Measurements from ENCODE around the gene ZNF391.

DNA sequence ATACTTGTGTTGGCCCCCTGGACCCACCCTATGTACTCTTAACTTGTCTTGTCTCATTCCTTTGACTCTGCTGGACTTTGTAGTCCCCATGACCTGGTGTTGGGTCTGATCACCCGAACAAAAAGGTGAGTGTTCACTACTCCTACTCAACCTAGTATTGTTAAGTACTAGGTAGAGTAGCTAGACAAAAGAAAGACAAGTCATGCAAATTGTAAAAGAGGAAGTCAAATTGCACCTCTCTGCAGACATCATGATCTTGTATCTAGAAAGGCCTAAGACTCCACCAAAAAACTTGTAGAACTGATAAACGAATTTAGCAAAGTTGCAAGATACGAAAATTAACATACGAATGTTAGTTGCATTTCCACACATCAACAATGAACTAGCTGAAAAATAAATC is 35.7 kb upstream of the ZNF391 start:
- TF ChIP-seq CTCF (conservative IDR thresholded peaks at IDR 0.05) = no peak
- TF ChIP-seq EZH2 (IDR thresholded peaks at IDR 0.05; ENCODE audit: low read depth) = no peak
